Thymus (tissue), 11 donors: Measurements from ENCODE around the gene ZNF764. TPM values are rescaled to one million over a fixed set of nuclear protein-coding genes. Genes with fewer than 3 reads are reported as not detected.

ENCODE experiments used
- DNase-seq, 9 donors: peaks; one replicate each; pipeline ENCODE4 v3.0.0-alpha.2; 2013; ENCODE audit warnings: low spot score in 9 of 9, low read depth in 6 of 9, missing footprints in 1 of 9
- H3K27ac ChIP-seq, 2 donors: one replicate each; pipeline ENCODE4 v1.5.1; 2013; ENCODE audit warnings: control low read depth in 1 of 2, low read depth in 1 of 2, low read length in 1 of 2, mild to moderate bottlenecking in 1 of 2, moderate library complexity in 1 of 2
- H3K27me3 ChIP-seq, 2 donors: one replicate each; pipeline ENCODE4 v1.5.1; 2013; ENCODE audit warnings: low read length in 1 of 2; ENCODE audit not compliant: control insufficient read depth in 2 of 2, insufficient read depth in 1 of 2
- H3K36me3 ChIP-seq, 2 donors: one replicate each; pipeline ENCODE4 v1.5.1; 2013; ENCODE audit warnings: low read length in 1 of 2, mild to moderate bottlenecking in 1 of 2, moderate library complexity in 1 of 2; ENCODE audit not compliant: control insufficient read depth in 2 of 2, insufficient read depth in 2 of 2
- H3K4me1 ChIP-seq, 2 donors: one replicate each; pipeline ENCODE4 v1.5.1; 2013; ENCODE audit warnings: low read length in 2 of 2; ENCODE audit not compliant: control insufficient read depth in 2 of 2, insufficient read depth in 2 of 2
- H3K4me3 ChIP-seq, 2 donors: one replicate each; pipeline ENCODE4 v1.5.1; 2013; ENCODE audit warnings: low read length in 2 of 2, control low read depth in 1 of 2, mild to moderate bottlenecking in 1 of 2
- H3K9me3 ChIP-seq, 2 donors: one replicate each; pipeline ENCODE4 v1.5.1; 2013; ENCODE audit warnings: low read length in 1 of 2, mild to moderate bottlenecking in 1 of 2; ENCODE audit not compliant: control insufficient read depth in 2 of 2, insufficient read depth in 1 of 2
- WGBS: extraction: QIAGEN DNeasy Blood & Tissue Kit; methylation state at CpG from one replicate; pipeline ENCODE4 v1.1.7; 2013; 5-methylcytosine and 5-hydroxymethylcytosine counted together
- polyA plus RNA-seq: library from polyadenylated mRNA; stranded (reverse); fragments of 200-250 nt; gene quantifications from one replicate; pipeline ENCODE4 v1.2.3, GENCODE V29; 2013
- total RNA-seq: library from RNA; stranded (reverse); fragments of 120-200 nt; gene quantifications from one replicate; pipeline ENCODE4 v1.2.4, GENCODE V29; 2013
- donor health status: healthy.

Gene ZNF764
- total and polyA plus RNA-seq, 2 donors: 5.7 to 8.3 TPM

DNA sequence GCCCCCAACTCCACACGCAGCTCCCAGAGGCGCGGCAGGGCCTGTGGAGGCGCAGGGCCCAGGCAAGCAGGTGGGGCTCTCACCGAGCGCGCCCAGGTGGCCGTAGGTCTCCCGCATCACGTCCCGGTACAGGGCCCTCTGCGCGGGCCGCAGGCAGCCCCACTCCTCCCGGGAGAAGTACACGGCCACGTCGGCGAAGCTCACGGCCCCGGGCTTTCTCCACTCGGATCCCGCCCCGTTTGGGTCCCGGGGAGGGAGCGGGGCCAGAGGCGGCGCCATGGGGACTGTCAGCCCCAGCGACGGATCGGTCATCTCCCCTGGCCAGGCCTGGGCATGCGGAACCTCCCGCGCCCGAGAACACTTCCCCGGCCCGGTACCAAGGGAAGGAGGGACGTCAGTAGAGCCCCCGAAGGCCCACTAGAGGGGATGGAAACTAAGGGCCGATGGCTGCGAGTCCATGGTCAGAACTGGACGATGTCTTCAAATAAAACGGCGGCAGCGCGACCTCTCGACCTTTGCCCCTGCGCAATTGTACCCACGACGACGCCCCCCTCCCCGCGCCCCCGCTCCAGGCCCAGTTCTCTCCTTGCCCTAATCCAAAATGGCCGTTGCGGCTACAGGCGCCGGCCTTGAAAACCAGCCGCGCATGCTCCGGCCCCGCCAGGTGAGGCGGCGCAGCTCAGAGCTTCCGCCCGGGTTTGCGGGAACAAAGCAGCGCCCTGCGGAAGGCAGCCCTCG lies 23.6 kb downstream of the ZNF764 start, which contains the start of gene ZNF747:
Gene ZNF747, minus strand, starts transcription at position 491 of the 738 bp plus-strand sequence. Its CDS starts 179 bp downstream, at position 312.
- Histone ChIP-seq H3K4me1 (peaks cover 12 to 31% of the 10 kb centered on the region in 2 donors), H3K27ac (peak within 1 kb of the TSS; percentile 95 to 99), H3K27me3 (no peaks in the 10 kb centered on the region), H3K4me3 (peak within 1 kb of the TSS; percentile 90 to 96), H3K9me3 (peaks cover 0 to 7% of the 10 kb centered on the region in 2 donors), H3K36me3 (peaks cover 19 to 21% of the 10 kb centered on the region in 2 donors)
- WGBS: under 1% methylated on average over 70 of the region's 70 CpGs
- peak; percentile 88 to 98 (median 94) for DNase-seq

DNA sequence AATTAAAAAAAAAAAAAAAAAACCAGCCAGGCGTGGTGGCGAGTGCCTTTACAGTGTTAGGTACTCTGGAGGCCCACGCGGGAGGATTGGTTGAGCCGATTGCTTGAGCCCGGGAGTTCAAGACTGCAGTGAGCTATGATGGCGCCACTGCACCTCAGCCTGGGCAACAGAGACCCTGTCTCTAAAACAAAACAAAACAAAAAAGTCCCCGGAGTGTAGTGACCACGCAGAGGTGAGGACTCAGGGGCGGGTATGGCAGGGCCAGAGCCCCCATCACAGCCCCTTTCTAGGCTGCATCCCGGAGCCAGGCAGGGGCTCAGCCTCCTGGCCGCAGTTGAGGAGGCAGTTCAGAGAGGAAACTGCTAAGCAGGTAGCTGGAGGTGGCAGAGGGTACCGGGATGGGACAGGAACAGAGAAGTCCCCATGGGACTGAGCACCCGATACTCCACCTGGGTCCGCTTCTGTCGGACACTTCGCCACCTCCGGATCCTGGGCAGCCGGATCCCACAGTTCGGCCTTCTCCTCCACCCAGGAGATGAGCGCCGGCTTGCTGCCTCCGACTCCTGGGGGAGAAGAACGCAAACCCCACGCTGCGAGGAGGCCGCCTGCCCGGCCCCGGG lies 24.3 kb downstream of the ZNF764 start:
- peak overlapping the region; percentile 90 to 96 for H3K4me3 ChIP-seq
- 29% methylated on average over 29 of the region's 29 CpGs for whole genome bisulfite sequencing
- peak overlapping the region; percentile 92 to 99 for H3K27ac ChIP-seq
- peaks cover 15 to 18% of the 10 kb centered on the region in 2 donors for H3K36me3 ChIP-seq
- H3K4me1 ChIP-seq: peaks cover 12 to 34% of the 10 kb centered on the region in 2 donors
- no peaks in the 10 kb centered on the region for H3K27me3 ChIP-seq
- peak in 2 of 9 donors; percentile 30 to 46 for DNase-seq
- peaks cover 0 to 7% of the 10 kb centered on the region in 2 donors for H3K9me3 ChIP-seq

DNA sequence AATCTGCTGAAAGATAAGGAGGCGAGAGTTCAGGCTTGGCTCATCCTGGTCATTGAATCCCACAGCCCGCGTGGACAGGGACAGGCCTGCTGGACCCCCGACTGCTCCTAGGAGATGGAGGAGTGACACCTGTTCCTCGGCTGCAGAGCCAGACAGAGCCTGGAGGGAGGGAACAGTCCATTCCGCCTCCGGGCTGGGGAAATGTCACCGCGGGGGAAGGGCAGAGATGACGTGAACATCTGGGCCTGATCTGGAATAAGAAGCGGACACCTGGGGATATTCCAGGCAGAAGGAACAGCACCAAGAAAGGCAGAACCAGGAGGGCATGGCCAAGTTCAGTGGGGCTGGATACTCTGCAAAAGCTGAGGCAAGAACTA lies 25.0 kb downstream of the ZNF764 start:
- H3K27me3 ChIP-seq: no peaks in the 10 kb centered on the region
- H3K36me3 ChIP-seq: peaks cover 15 to 18% of the 10 kb centered on the region in 2 donors
- peaks cover 12 to 41% of the 10 kb centered on the region in 2 donors for H3K4me1 ChIP-seq
- no peak overlapping the region for H3K27ac ChIP-seq
- WGBS: 95% methylated on average over 11 of the region's 11 CpGs
- H3K9me3 ChIP-seq: peaks cover 0 to 7% of the 10 kb centered on the region in 2 donors
- no peak overlapping the region for H3K4me3 ChIP-seq
- no peak for DNase-seq

DNA sequence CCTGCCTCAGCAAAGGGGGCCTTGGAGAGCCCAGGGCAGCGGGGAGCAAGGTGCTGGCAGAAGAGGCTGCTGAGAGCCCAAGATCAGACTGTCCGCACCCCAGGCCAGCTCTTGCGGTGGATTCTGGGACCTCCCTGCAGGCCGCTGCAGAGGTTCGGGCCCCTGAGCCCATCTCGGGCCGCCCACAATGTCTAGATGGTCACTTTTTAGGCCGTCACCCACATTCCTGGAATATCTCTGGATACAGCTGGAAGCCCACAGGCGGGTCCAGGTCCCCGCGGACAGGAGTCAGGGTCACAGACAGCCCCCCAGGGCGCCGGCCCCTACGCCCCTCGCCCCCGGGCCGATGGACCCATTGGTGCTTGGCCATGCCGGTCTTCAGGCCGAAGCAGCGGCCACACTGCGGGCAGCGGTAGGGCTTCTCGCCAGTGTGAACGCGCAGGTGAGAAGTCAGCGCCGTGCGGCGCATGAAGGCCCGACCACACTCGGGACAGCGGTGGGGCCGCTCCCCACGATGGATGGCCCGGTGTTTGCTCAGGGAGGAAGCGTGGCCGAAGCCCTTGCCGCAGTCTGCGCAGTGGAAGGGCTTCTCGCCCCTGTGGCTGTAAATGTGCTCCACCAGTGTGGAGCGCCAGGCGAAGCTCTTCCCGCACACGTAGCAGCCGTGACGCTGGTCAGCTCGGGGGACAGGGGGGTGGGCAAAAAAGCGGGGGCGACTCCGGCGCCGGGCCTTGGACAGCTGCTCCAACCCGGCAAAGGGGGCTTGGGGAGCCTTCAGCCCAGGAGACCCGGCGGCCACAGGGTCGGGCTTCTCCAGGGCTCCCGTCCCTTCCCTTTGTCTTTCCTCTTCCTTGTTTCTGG lies 25.7 kb downstream of the ZNF764 start:
- DNase-seq: no peak
- Histone ChIP-seq H3K9me3 (peaks cover 0 to 7% of the 10 kb centered on the region in 2 donors), H3K4me1 (peaks cover 15 to 47% of the 10 kb centered on the region in 2 donors)

DNA sequence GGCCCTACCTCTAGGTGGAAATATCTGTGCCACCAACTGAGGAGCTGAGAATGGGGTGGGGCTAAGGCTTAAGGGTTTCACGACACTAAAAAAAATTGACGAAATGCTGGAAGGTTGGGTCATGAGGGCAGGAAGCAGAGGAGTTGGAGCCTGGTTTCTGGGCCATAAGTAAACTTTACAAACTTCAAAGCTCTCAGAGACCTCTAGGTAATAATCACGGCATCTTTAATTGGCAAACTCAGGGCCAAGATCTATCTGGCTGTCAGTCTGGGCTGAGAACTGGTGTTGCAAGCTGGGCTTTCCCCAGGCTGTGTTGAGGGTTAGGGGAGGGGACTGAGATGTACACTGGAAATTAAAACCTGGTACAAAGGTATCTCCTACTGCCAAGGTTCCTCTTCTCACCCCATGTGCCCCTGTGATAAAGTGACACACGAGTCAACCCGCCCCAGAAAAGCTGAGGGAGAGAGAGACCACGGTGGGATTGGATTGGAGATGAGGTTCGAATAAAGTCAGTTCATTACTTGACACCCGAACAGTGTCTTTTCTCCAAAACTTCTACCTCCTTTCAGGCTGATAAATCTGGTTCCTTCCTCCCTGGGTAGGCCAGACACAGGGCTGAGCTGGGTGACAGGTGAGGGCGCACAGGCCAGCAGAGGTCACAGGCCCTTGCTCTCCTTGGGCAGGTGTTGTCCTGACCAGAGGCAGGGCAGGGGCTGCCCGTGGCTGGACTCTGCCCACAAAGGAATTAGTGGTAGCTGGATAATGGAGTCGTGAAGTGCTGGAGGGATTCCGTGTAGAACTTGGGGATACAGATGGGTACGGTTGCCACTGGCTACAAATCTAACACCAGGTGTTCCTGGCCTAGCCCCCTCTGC lies 27.8 kb downstream of the ZNF764 start:
- WGBS: 95% methylated on average over 13 of the region's 13 CpGs
- Histone ChIP-seq H3K4me3 (no peak overlapping the region), H3K9me3 (peaks cover 0 to 7% of the 10 kb centered on the region in 2 donors), H3K27me3 (peaks cover 6 to 16% of the 10 kb centered on the region in 2 donors), H3K36me3 (peaks cover 15 to 16% of the 10 kb centered on the region in 2 donors), H3K4me1 (peaks cover 13 to 43% of the 10 kb centered on the region in 2 donors), H3K27ac (no peak overlapping the region)
- no peak for DNase-seq

More for the DNA sequence above, 25.7 kb downstream of the ZNF764 start:
- Histone ChIP-seq H3K36me3 (peaks cover 15 to 16% of the 10 kb centered on the region in 2 donors), H3K27ac (no peak overlapping the region), H3K4me3 (no peak overlapping the region), H3K27me3 (no peaks in the 10 kb centered on the region)
- 99% methylated on average over 57 of the region's 57 CpGs for WGBS

DNA sequence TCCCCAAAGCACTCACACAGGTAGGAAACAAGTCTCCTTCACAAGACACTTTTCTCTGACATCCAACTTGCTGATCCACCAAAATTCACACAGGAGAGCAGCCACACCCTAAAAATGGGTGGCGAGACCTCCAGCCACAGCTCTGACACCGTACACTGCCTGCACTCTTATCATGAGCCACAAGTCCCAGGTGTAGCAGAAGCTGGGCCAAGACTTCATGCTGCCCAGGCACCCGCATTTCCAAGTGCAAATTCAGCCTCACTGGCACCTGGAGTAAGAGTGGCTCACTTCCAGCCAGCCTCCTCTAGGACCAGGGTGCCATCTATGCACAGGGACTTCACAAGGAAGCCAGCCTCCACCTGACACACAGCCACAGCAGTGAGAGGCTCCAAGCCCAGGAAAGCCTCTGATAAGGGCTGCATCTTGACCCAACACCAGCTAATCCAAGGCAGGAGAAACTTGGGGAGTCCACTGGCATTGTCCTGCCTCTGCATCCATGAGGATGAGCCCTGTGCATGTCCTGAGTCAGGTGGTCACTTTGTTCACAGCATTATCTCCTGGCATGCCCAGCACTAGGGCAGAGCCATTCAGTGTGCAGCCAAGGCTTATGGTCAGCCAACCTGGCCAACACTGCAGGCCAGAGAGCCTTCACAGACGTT lies 29.2 kb downstream of the ZNF764 start:
- H3K27ac ChIP-seq: no peak overlapping the region
- no peaks in the 10 kb centered on the region for H3K9me3 ChIP-seq
- peaks cover 6 to 16% of the 10 kb centered on the region in 2 donors for H3K27me3 ChIP-seq
- H3K36me3 ChIP-seq: peaks cover 15 to 20% of the 10 kb centered on the region in 2 donors
- no peak for DNase-seq
- H3K4me1 ChIP-seq: peaks cover 12 to 37% of the 10 kb centered on the region in 2 donors
- WGBS: 93% methylated on average over 4 of the region's 4 CpGs
- H3K4me3 ChIP-seq: no peak overlapping the region

DNA sequence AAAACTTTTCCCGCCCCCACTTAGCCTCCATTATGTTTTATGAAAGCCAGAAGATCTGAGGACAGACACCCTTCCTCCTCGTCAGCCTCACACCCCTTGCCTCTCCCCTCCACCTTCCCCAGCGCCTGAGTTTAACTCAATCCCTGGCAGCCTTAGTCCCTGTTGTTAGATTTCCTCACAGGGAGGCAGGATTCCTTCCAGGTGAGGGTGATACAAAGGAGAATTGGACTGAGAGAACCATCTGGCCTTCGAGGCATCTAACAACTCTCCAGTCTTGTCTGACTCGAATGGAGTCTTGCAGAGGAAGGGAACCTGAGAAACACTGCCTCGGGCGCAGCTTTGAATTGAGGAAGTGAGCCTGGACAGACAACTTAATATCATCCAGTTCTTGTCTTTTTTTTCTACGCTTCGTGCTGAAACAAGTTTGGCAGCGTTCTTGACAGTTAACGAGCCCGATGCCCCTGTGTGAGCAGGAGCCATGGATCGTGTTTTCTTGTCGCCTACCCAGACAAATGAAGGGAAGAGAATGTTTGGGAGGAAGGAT lies 30.5 kb downstream of the ZNF764 start:
- WGBS: 5% methylated on average over 14 of the region's 14 CpGs
- H3K4me1 ChIP-seq: peaks cover 5 to 26% of the 10 kb centered on the region in 2 donors

More for the DNA sequence above, 30.5 kb downstream of the ZNF764 start:
- DNase-seq: peak in 4 of 9 donors; percentile 23 to 65 (median 29)
- Histone ChIP-seq H3K36me3 (peaks cover 17 to 21% of the 10 kb centered on the region in 2 donors), H3K4me3 (peak overlapping the region; percentile 61 to 76), H3K27ac (peak overlapping the region; percentile 78 to 93), H3K27me3 (peaks cover 6 to 16% of the 10 kb centered on the region in 2 donors), H3K9me3 (no peaks in the 10 kb centered on the region)
